GM12878 (cell line): Measurements from ENCODE around the gene GLE1. TPM values are rescaled to one million over a fixed set of nuclear protein-coding genes. Genes with fewer than 3 reads are reported as not detected.
A peak's percentile ranks its signal among the peaks of the same experiment; 100 is the strongest.

ENCODE experiments used
- ATAC-seq: fragments of 200-7000 bp; cut with Tn5 transposase; 3 replicates; pipeline ENCODE4 v1.9.1; 2020; ENCODE audit warnings: mild to moderate bottlenecking, moderate library complexity
- BruUV-seq: library from RNA; stranded (reverse); fragments of 400-500 nt; replicated peaks from 2 replicates; lab custom pipeline; 2021; lab: Mats Ljungman, UMichigan
- CTCF ChIA-PET: fragments of 300-600 bp; sonication (Branson Sonifier 250); formaldehyde crosslinking; extraction: SDS; loops from one replicate; lab custom pipeline; 2021; ENCODE audit warnings: inconsistent platforms; lab: Yijun Ruan, JAX
- POLR2A ChIA-PET: fragments of 350-600 bp; formaldehyde crosslinking; extraction: SDS; loops from one replicate; lab custom pipeline; 2021; ENCODE audit warnings: inconsistent platforms; lab: Charles Lee
- RAD21 ChIA-PET: fragments of 300-600 bp; sonication (Branson Sonifier 250); formaldehyde crosslinking; loops from one replicate; lab custom pipeline; 2023; ENCODE audit warnings: antibody characterized with exemption; ENCODE audit not compliant: unreplicated experiment; lab: Charles Lee
- SMC1A ChIA-PET: fragments of 300-600 bp; sonication (Branson Sonifier 250); formaldehyde crosslinking; loops from one replicate; lab custom pipeline; 2023; ENCODE audit not compliant: unreplicated experiment, uncharacterized antibody; lab: Charles Lee
- DNase-seq: peaks from one replicate; pipeline ENCODE4 v3.0.0-alpha.2; 2011; ENCODE audit warnings: low read depth, low spot score
- FAIRE-seq: peaks from 3 replicates; lab custom pipeline; 2011; peaks lifted over from hg19 to GRCh38; lab: Jason Lieb, UNC
- H2AFZ ChIP-seq: 2 replicates; pipeline ENCODE4 v1.6.0; 2011; ENCODE audit warnings: low read depth, low read length, control low read depth; ENCODE audit not compliant: control insufficient read depth
- H3K27ac ChIP-seq: 2 replicates; pipeline ENCODE4 v1.5.1; 2011; ENCODE audit warnings: control low read depth; ENCODE audit not compliant: control insufficient read depth, insufficient read depth
- H3K27me3 ChIP-seq, 2 experiments: replicated peaks in 1 of 2; 2 replicates each; pipeline versions ENCODE4 v1.6.0 to v1.6.1; 2011; ENCODE audit warnings: low read length in 1 of 2; ENCODE audit not compliant: control insufficient read depth in 2 of 2, insufficient read depth in 2 of 2
- H3K36me3 ChIP-seq, 2 experiments: 2 replicates each; pipeline ENCODE4 v1.5.1; 2011; ENCODE audit warnings: low read length in 1 of 2; ENCODE audit not compliant: control insufficient read depth in 2 of 2, insufficient read depth in 2 of 2
- H3K4me1 ChIP-seq: 2 replicates; pipeline ENCODE4 v1.6.1; 2011; ENCODE audit warnings: mild to moderate bottlenecking, low read length, moderate library complexity, mixed read lengths; ENCODE audit not compliant: control insufficient read depth, insufficient read depth
- H3K4me2 ChIP-seq: 2 replicates; pipeline ENCODE4 v1.6.0; 2011; ENCODE audit warnings: control low read depth; ENCODE audit not compliant: control insufficient read depth, insufficient read depth
- H3K4me3 ChIP-seq: fragments of 200-600 bp; sonication (generic); 2 replicates; pipeline ENCODE4 v1.5.1; 2016
- H3K79me2 ChIP-seq: 2 replicates; pipeline ENCODE4 v1.6.0; 2011; ENCODE audit warnings: low read length; ENCODE audit not compliant: control insufficient read depth, insufficient read depth
- H3K9ac ChIP-seq: 2 replicates; pipeline ENCODE4 v1.8.0; 2011; ENCODE audit warnings: low read length, control low read depth, mixed read lengths; ENCODE audit not compliant: control insufficient read depth, insufficient read depth
- H3K9me3 ChIP-seq: replicated peaks from 3 replicates; pipeline ENCODE4 v1.5.1; 2011; ENCODE audit warnings: mild to moderate bottlenecking, low read length; ENCODE audit not compliant: control insufficient read depth, insufficient read depth
- H4K20me1 ChIP-seq: 2 replicates; pipeline ENCODE4 v1.6.0; 2011; ENCODE audit not compliant: control insufficient read depth, insufficient read depth
- ATF2 ChIP-seq: IDR thresholded peaks from 2 replicates; pipeline ENCODE4 v1.6.1; 2012; ENCODE audit warnings: low read length, inconsistent platforms
- CREB1 ChIP-seq: IDR thresholded peaks from 2 replicates; pipeline ENCODE4 v1.6.1; 2012; ENCODE audit warnings: low read depth, mild to moderate bottlenecking, inconsistent platforms
- HDAC6 ChIP-seq: fragments of 200-600 bp; sonication (generic); IDR thresholded peaks from one replicate; pipeline ENCODE4 v1.8.0; 2017; ENCODE audit warnings: antibody characterized with exemption; ENCODE audit not compliant: unreplicated experiment
- MAX ChIP-seq: IDR thresholded peaks from 2 replicates; pipeline ENCODE4 v1.6.1; 2012; ENCODE audit warnings: low read depth, low read length, improper control_type of control experiment
- NFYA ChIP-seq: IDR thresholded peaks from 2 replicates; pipeline ENCODE4 v1.6.1; 2011; ENCODE audit warnings: low read depth, mild to moderate bottlenecking, low read length, improper control_type of control experiment, borderline replicate concordance
- RUNX3 ChIP-seq: IDR thresholded peaks from 2 replicates; pipeline ENCODE4 v1.6.1; 2012; ENCODE audit warnings: low read length, inconsistent platforms
- WGBS: methylation state at CpG from one replicate; pipeline ENCODE4 v1.1.6; 2016; ENCODE audit warnings: low lambda C conversion rate; ENCODE audit not compliant: insufficient replicate concordance, insufficient coverage; ENCODE audit errors: missing lambda C conversion rate; 5-methylcytosine and 5-hydroxymethylcytosine counted together
- in situ Hi-C: fragments of 300-500 bp; cut with MboI; formaldehyde crosslinking; loops from 9 replicates; pipeline ENCODE4 v1.14.3; 2018; ENCODE audit warnings: mixed read lengths
- intact Hi-C: fragments of 100-400 bp; cut with micrococcal nuclease; formaldehyde crosslinking; loops from one replicate; pipeline ENCODE4 v1.14.2; 2022; ENCODE audit not compliant: unreplicated experiment
- polyA plus RNA-seq, 11 experiments: library from polyadenylated mRNA; depleted of rRNA in 4 of 11; unstranded in 6 of 11; stranded (reverse) in 5 of 11; fragments of >200 nt; fragmentation: Nextera tagmentation in 4 of 11; fragmentation: Illumina TruSeq in 1 of 11; extraction: Ambion mirVana in 4 of 11; extraction: Trizol in 1 of 11; gene quantifications; 1 replicate in 1 of 11; 2 replicates in 10 of 11; pipeline versions ENCODE4 v1.2.1 to v1.2.3, GENCODE V29; 2011 to 2016; ENCODE audit warnings: inconsistent platforms in 2 of 11, missing spikeins in 2 of 11, low read depth in 1 of 11
- total RNA-seq, 4 experiments: library from RNA; depleted of rRNA in 3 of 4; stranded (reverse); fragments of >200 nt in 3 of 4; fragmentation: Illumina TruSeq in 1 of 4; extraction: Trizol in 1 of 4; gene quantifications; 2 replicates each; pipeline versions ENCODE4 v1.2.1 to v1.2.3, GENCODE V29; 2013 to 2021
- TF ChIP-seq, protein P1 (sequence below): fragments of 450-650 bp; formaldehyde crosslinking; IDR thresholded peaks from 2 replicates; pipeline ENCODE4 v1.5.0; 2022; ENCODE audit warnings: mild to moderate bottlenecking, missing genetic modification characterization

The GLE1 gene
- total and polyA plus RNA-seq, 10 of the 15 experiments (the other 5 are each of a cell fraction or from before 2014, with no cell fraction given), result 17.4 to 52.0 (median 37.7) TPM

GRCh38 chr9:128587453-128587852, 82.9 kb downstream of the GLE1 start:
- no peaks in the 10 kb centered on the region for H3K9me3 ChIP-seq
- POLR2A ChIA-PET, result no interaction called here
- no peak overlapping the region for H3K4me2 ChIP-seq
- H3K79me2 ChIP-seq, result no peaks in the 10 kb centered on the region
- no peak overlapping the region for H3K27ac ChIP-seq
- RAD21 ChIA-PET, result no interaction called here
- peak; percentile 8 for DNase-seq
- no peaks in the 10 kb centered on the region for H4K20me1 ChIP-seq
- in situ Hi-C loops (no loop called here), intact Hi-C loops (no loop called here)
- H3K4me3 ChIP-seq, result no peak overlapping the region
- WGBS, result 15% methylated on average over 6 of the region's 6 CpGs
- CTCF ChIA-PET, result interaction anchor here (1.4 kb wide), 1 partner anchor 9 kb away, joined by 3 read pairs; no protein-coding TSS in a partner anchor
- no peak overlapping the region for H3K9ac ChIP-seq
- no TSS peak for BruUV-seq
- ATAC-seq, result peak; percentile 60
- peaks cover 14 to 19% of the 10 kb centered on the region in 2 experiments; a peak in 3 of 4 replicates for H3K36me3 ChIP-seq
- H2AFZ ChIP-seq, result no peak overlapping the region
- TF ChIP-seq CREB1 (0 out of 2 replicates have a peak, but pooled peaks have one; percentile 58), ATF2 (peak; percentile 33; the same call in 1 of the 2 replicates), RUNX3 (peak; percentile 71), HDAC6 (no peak)
- SMC1A ChIA-PET, result no interaction called here
- FAIRE-seq, result no peak
- H3K4me1 ChIP-seq, result no peaks in the 10 kb centered on the region
- no peaks in the 10 kb centered on the region for H3K27me3 ChIP-seq

DNA sequence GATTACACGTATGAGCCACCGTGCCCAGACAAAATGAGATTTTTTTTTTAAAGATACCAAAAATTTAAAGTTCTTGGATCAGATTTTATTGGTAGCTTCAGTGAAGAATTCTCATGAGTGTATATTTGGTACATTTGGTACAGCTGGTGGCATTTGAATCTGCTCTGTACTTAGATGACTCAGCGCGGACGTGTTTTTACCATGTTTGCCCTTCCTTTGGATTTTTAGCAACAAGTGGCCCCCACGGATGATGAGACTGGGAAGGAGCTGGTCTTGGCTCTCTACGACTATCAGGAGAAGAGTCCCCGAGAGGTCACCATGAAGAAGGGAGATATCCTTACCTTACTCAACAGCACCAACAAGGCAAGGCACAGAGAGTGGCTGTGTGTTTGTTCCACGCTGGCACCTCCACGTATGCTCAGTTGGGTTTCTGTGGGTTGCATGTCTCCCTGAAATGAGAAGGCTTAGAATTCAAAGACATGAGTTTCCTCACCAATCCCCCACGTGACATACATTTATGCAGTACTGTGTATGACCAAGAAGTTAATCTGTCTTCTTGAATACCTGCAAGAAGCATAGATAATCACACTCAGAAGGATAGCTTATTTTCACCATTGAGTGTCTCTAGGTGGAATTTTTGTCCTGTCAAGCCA, 84.2 kb downstream of the GLE1 start:
- no TSS peak for BruUV-seq
- Histone ChIP-seq H3K9me3 (no peaks in the 10 kb centered on the region), H3K9ac (no peak overlapping the region), H3K36me3 (peaks cover 20 to 22% of the 10 kb centered on the region in 2 experiments; a peak in 3 of 4 replicates), H3K27ac (no peak overlapping the region), H3K79me2 (no peaks in the 10 kb centered on the region), H3K27me3 (no peaks in the 10 kb centered on the region), H4K20me1 (no peaks in the 10 kb centered on the region), H3K4me3 (no peak overlapping the region), H3K4me2 (no peak overlapping the region), H3K4me1 (no peaks in the 10 kb centered on the region), H2AFZ (no peak overlapping the region)
- 85% methylated on average over 11 of the region's 11 CpGs for WGBS
- FAIRE-seq (no peak), ATAC-seq (no peak), DNase-seq (no peak)
- POLR2A ChIA-PET, result interaction anchor here (0.6 to 0.7 kb wide), 3 partner anchors 25 to 210 kb away, joined by 3 to 5 read pairs (median 4); no protein-coding TSS in a partner anchor
- CTCF ChIA-PET, result no interaction called here
- intact Hi-C loops, result no loop called here
- RAD21 ChIA-PET, result interaction anchor here (1.1 kb wide), 1 partner anchor 10 kb away, joined by 6 read pairs; no protein-coding TSS in a partner anchor
- SMC1A ChIA-PET, result no interaction called here
- in situ Hi-C loops, result no loop called here
- no peak for TF ChIP-seq MAX
- no peak for TF ChIP-seq NFYA
- TF ChIP-seq, protein P1, sequence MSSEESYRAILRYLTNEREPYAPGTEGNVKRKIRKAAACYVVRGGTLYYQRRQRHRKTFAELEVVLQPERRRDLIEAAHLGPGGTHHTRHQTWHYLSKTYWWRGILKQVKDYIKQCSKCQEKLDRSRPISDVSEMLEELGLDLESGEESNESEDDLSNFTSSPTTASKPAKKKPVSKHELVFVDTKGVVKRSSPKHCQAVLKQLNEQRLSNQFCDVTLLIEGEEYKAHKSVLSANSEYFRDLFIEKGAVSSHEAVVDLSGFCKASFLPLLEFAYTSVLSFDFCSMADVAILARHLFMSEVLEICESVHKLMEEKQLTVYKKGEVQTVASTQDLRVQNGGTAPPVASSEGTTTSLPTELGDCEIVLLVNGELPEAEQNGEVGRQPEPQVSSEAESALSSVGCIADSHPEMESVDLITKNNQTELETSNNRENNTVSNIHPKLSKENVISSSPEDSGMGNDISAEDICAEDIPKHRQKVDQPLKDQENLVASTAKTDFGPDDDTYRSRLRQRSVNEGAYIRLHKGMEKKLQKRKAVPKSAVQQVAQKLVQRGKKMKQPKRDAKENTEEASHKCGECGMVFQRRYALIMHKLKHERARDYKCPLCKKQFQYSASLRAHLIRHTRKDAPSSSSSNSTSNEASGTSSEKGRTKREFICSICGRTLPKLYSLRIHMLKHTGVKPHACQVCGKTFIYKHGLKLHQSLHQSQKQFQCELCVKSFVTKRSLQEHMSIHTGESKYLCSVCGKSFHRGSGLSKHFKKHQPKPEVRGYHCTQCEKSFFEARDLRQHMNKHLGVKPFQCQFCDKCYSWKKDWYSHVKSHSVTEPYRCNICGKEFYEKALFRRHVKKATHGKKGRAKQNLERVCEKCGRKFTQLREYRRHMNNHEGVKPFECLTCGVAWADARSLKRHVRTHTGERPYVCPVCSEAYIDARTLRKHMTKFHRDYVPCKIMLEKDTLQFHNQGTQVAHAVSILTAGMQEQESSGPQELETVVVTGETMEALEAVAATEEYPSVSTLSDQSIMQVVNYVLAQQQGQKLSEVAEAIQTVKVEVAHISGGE (CRISPR knock-in tag), result no peak
